Central memory CD8-positive, alpha-beta T cell (primary cell): ENCODE measurements around the gene CPED1.
A peak's percentile ranks its signal among the peaks of the same experiment; 100 is the strongest.

Experiments
- ATAC-seq: fragments of 150-1000 bp; cut with Tn5 transposase; replicated peaks from 2 replicates; pipeline ENCODE4 v1.10.0; 2022; ENCODE audit warnings: mild to moderate bottlenecking, moderate FRiP score, moderate number of reproducible peaks; ENCODE audit not compliant: poor library complexity, severe bottlenecking; ENCODE audit errors: extremely low read depth
- DNase-seq, 2 donors: peaks; one replicate each; pipeline ENCODE4 v3.0.0; 2021; ENCODE audit warnings: low spot score in 2 of 2
- H3K27ac Mint-ChIP-seq: one replicate; pipeline ENCODE4 v1.8.0; 2022; ENCODE audit warnings: low read depth, mild to moderate bottlenecking, moderate library complexity, mixed read lengths
- H3K27me3 Mint-ChIP-seq: one replicate; pipeline ENCODE4 v1.8.0; 2022; ENCODE audit warnings: mixed read lengths
- H3K36me3 Mint-ChIP-seq: one replicate; pipeline ENCODE4 v1.8.0; 2022; ENCODE audit warnings: mild to moderate bottlenecking, moderate library complexity, mixed read lengths; ENCODE audit not compliant: insufficient read depth
- H3K4me1 Mint-ChIP-seq: one replicate; pipeline ENCODE4 v1.8.0; 2022; ENCODE audit warnings: mixed read lengths
- H3K4me3 Mint-ChIP-seq: one replicate; pipeline ENCODE4 v1.8.0; 2022; ENCODE audit warnings: mild to moderate bottlenecking, moderate library complexity, mixed read lengths
- H3K9me3 Mint-ChIP-seq: one replicate; pipeline ENCODE4 v1.8.0; 2022; ENCODE audit warnings: mixed read lengths

The CPED1 gene

DNA sequence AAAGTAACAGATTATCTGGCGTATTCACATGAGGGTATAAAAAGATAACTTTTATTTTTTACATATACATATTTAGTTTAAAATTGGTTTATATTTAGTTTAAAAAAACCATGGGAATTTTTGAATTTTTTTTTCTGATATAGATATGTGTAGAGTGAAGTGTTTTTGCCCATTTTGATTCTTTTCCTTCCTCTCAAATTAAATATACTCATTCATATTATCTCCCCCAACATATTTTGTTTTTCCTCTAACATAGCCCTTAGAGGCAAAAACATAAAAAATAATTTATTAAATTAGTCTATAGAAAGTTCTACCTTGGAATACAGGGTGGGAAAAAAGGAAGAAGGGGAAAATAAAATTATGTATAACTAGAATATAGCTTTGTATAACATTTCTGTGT, 137.7 kb downstream of the CPED1 start:
- Mint-ChIP-seq H3K36me3 (no peaks in the 10 kb centered on the region), H3K27me3 (no peaks in the 10 kb centered on the region), H3K9me3 (no peaks in the 10 kb centered on the region), H3K4me1 (no peaks in the 10 kb centered on the region), H3K27ac (no peak overlapping the region), H3K4me3 (no peak overlapping the region)
- DNase-seq (no peak), ATAC-seq (no peak)

DNA sequence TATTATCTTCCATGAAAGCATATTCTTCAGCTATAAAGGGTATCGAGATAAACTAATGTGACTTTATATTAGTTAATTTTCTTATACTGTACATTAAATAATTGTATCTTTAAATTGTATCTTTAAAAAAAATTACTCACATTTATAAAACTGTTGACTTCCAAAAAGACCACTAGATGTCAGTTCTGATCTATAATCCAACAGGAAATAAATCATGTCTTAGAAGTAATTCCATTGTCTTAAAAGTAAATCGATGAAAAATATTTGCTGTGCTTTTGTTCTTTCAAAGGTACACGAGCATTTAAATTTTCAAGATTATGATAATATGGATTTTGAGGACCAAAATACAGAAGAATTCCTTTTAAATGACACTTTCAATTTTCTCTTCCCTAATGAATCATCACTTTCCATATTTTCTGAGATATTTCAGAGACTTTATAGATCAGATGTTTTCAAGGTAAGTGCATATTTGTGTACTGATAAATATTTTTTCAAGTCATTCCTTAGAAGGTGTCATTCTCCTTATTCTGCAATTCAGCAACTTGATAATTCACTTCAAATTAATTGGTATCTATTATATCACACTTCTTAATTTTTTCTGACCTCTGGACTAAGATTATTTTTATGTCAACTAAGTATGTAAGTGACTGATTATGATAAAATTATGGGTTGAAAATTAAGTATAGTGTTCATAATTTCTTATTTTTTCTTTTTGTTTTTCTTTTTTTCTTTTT, 138.5 kb downstream of the CPED1 start:
- DNase-seq: no peak
- H3K9me3 Mint-ChIP-seq: no peaks in the 10 kb centered on the region

DNA sequence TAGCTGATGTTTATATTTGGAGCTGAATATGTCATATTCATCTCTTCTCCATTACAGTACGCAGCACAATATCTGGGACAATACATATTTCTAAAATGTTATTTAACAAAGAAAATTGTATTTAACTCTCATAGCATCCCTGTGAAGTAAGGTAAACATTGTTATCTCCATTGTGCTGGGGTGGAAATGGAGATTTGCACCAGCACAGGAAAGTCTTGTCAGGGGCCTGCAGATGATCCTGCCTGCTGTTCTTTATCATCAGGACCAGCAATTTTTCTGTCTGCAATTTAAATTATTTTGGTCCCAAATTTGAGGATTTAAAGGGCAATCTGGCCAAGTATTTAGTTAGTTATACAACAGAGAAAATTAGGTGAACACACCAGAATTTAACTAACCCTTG, 144.4 kb downstream of the CPED1 start:
- Mint-ChIP-seq H3K27me3 (no peaks in the 10 kb centered on the region), H3K36me3 (no peaks in the 10 kb centered on the region), H3K9me3 (no peaks in the 10 kb centered on the region), H3K4me3 (no peak overlapping the region), H3K4me1 (no peaks in the 10 kb centered on the region), H3K27ac (no peak overlapping the region)
- DNase-seq (no peak), ATAC-seq (no peak)

More for the DNA sequence above, 138.5 kb downstream of the CPED1 start:
- no peak for ATAC-seq
- Mint-ChIP-seq H3K36me3 (no peaks in the 10 kb centered on the region), H3K4me3 (no peak overlapping the region), H3K27me3 (no peaks in the 10 kb centered on the region), H3K27ac (no peak overlapping the region), H3K4me1 (no peaks in the 10 kb centered on the region)

DNA sequence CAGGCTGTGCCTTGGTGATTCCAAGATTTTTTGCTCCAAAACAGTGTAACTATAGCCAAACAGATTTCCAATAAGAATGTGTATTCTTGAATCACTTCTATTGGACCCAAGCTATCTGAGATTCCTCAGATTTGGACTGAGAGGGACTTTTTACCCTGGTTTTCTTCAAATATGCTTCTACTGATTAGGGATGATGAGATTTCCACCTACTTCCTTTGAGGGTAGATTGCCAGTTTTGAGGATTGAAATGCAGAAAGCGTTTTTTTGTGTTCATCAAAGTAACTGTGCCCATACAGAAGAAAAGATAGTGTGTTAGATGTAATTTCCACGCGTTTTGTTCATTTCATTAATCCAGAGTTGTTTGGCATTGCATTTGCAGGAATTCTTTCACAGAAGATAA, 144.9 kb downstream of the CPED1 start:
- ATAC-seq (no peak), DNase-seq (no peak)
- Mint-ChIP-seq H3K4me3 (no peak overlapping the region), H3K9me3 (no peaks in the 10 kb centered on the region), H3K36me3 (no peaks in the 10 kb centered on the region), H3K27ac (no peak overlapping the region), H3K4me1 (no peaks in the 10 kb centered on the region), H3K27me3 (no peaks in the 10 kb centered on the region)

DNA sequence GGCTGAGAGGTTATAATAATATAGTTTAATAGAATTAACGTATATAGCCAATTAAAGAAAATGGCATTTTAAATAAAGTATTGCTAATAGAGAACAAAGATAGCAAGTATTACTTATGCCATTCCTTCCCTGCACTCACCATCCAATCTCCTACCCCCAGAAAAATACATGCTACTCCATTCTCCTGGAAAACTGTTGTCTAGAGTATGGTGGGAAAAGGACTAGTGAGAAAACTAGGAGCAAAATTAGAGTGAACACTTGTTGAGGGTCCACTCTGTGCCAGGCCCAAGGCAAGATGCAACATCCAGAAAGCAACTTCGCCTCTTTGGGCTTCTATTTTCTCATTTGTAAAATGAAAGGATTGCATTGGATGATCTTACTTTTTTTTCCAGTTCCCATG, 149.1 kb downstream of the CPED1 start:
- no peak for DNase-seq
- Mint-ChIP-seq H3K4me1 (no peaks in the 10 kb centered on the region), H3K27ac (no peak overlapping the region), H3K27me3 (no peaks in the 10 kb centered on the region), H3K9me3 (no peaks in the 10 kb centered on the region), H3K4me3 (no peak overlapping the region), H3K36me3 (no peaks in the 10 kb centered on the region)
- no peak for ATAC-seq

DNA sequence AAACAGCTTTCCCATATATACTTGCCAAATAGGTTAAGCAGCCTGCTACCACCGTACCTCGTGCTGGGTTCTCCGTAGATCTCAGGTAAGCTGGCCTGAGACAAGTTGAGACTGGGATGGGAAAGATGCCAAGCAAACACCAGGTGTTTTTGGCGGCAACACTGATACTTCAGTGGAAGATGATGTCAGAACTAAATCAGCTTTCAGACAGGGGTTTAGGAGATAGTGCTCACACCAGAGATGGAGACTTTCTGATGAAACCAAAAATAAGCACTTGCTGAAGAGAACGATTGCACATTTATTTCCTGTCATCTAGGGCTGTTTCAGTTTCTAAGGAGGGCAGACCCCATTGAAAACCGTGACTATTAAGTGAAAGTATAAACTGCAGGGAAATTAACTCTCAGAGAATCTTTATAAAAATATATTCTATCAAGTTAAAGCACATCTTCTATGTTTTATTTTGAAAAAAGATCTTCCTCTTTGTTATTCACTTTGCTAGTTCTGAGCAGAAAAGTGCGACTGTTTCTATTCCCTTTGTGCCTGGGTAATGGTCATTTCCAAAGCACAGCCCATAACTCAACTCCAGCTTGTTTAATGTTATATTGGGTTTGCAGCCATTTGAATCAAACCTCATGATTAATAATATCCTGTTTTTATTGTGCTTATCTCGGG, 149.9 kb downstream of the CPED1 start:
- Mint-ChIP-seq H3K9me3 (no peaks in the 10 kb centered on the region), H3K27ac (no peak overlapping the region), H3K36me3 (no peaks in the 10 kb centered on the region), H3K4me3 (no peak overlapping the region), H3K4me1 (no peaks in the 10 kb centered on the region), H3K27me3 (no peaks in the 10 kb centered on the region)
- ATAC-seq: peak; percentile 36
- no peak for DNase-seq

DNA sequence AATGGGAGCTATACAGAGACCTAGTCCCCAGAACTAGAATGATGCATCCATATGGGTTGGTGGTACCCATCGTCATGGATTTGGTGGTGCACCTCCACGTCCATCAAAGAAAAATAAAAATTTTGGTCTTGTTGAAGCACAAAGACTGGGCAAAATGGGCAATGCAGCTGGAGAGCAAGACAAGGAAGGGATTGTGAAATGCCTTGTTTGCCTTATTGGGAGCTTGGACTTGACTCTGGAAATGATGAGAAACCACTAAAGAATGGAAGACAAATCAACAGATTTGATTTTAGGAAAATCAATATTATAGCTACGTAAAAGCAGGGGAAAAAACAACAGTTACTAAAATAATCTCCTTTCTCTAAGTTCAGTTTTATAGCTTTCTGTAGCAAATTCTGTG, 150.9 kb downstream of the CPED1 start:
- ATAC-seq (no peak), DNase-seq (no peak)
- Mint-ChIP-seq H3K4me1 (no peaks in the 10 kb centered on the region), H3K4me3 (no peak overlapping the region), H3K27ac (no peak overlapping the region), H3K36me3 (no peaks in the 10 kb centered on the region), H3K9me3 (no peaks in the 10 kb centered on the region), H3K27me3 (no peaks in the 10 kb centered on the region)

DNA sequence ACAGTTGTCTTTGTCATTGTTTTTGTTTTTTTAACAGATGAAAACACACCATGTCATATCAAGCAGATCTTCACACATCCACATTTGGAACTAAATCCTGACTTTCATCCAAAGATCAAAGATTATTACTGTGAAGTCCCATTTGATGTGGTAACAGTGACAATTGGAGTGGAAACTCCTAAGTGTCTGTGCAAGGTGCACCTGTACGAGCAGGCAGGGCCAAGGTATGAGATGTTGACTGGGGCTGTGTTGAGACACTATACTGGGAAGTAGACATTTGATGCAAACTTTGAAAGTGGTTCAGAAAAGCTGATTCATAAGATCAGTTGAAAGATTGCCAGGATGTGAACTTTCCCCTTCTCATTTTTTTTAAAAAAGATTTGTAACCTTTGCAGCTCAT, 152.3 kb downstream of the CPED1 start:
- no peak for ATAC-seq

DNA sequence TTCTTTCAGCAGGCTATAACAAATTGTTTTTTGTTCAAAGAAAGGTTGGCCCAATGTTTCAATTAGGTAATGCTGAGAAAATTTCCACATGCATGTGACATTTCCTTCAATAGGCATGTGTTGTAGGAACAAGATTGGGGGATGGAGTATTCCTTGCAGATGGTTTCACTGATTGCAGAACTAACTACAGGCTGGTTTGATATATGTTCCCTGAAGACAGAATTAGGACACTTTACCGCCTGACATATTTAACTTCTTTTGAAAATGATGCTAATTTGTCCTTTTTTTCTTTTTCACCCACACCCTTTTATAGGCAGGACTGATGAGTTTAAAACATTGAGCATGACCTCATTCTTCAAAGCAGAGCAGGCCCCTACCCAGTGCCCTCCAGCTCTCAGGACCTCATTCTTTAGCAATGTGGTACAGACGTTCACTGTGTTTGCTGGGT, 163.3 kb downstream of the CPED1 start:
- Mint-ChIP-seq H3K4me3 (no peak overlapping the region), H3K4me1 (no peaks in the 10 kb centered on the region), H3K27me3 (no peaks in the 10 kb centered on the region), H3K27ac (no peak overlapping the region), H3K9me3 (no peaks in the 10 kb centered on the region), H3K36me3 (peaks cover 2% of the 10 kb centered on the region)
- ATAC-seq (no peak), DNase-seq (no peak)

More for the DNA sequence above, 152.3 kb downstream of the CPED1 start:
- Mint-ChIP-seq H3K4me3 (no peak overlapping the region), H3K36me3 (no peaks in the 10 kb centered on the region), H3K27ac (no peak overlapping the region), H3K27me3 (no peaks in the 10 kb centered on the region), H3K4me1 (no peaks in the 10 kb centered on the region), H3K9me3 (no peaks in the 10 kb centered on the region)
- DNase-seq: no peak

DNA sequence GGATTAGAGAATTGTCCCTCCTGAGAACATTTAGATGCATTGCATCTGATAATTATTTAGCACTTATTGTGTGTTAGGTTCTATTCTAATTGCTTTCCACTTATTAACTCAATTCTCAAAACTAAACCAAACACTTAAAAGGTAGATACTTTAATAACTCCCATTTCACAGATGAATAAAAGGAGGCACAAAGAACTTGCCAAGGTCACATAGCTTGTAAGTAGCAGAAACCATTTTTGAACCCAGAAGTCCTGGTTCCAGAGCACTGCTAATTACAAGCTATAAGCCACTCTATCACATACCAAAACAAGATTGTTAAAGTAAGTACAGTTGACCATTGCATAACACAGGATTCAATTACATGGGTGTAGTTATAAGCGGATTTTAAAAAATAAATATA, 164.9 kb downstream of the CPED1 start:
- DNase-seq (no peak), ATAC-seq (no peak)
- no peaks in the 10 kb centered on the region for H3K27me3 Mint-ChIP-seq
- H3K4me1 Mint-ChIP-seq: no peaks in the 10 kb centered on the region
- no peak overlapping the region for H3K27ac Mint-ChIP-seq
- no peaks in the 10 kb centered on the region for H3K9me3 Mint-ChIP-seq
- peaks cover 2% of the 10 kb centered on the region for H3K36me3 Mint-ChIP-seq
- H3K4me3 Mint-ChIP-seq: no peak overlapping the region

DNA sequence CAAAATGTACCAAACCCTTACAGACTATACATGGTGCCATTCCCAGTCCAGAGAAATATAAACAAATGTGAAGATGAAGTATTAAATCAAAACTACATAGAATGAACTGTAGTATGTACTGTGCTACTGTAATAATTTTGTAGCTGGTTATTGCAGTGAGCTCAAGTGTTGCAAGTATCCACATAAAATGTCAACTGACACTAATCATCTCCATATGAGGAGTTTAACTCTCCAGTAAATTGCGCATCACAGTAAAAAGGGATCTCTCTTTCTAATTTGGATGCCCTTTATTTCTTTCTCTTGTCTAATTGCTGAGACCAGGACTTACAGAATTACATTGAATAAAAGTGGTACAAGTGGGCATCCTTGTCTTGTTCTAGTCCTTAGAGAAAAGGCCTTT, 165.5 kb downstream of the CPED1 start:
- Mint-ChIP-seq H3K27me3 (no peaks in the 10 kb centered on the region), H3K36me3 (peaks cover 2% of the 10 kb centered on the region), H3K9me3 (no peaks in the 10 kb centered on the region), H3K4me1 (no peaks in the 10 kb centered on the region), H3K27ac (no peak overlapping the region), H3K4me3 (no peak overlapping the region)
- DNase-seq (no peak), ATAC-seq (no peak)

DNA sequence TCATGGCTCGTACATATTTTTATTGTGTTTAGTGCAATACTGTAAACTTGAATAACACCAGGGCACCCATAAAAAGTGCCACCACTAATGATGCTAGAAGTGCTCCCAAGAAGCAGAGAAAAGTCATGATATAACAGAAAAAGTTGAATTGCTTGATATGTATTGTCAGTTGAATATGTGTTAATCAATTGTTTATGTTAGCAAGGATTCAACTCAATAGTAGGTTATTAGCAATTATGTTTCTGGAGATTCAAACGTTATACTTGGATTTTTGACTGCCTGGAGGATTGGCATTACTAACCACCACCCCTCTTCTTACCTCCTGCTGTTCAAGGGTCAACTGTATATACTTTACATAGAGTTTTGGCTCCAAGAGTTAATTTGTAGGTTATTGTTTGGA, 168.3 kb downstream of the CPED1 start:
- DNase-seq (no peak), ATAC-seq (no peak)
- Mint-ChIP-seq H3K4me1 (no peaks in the 10 kb centered on the region), H3K27me3 (peaks cover 8% of the 10 kb centered on the region), H3K27ac (no peak overlapping the region), H3K36me3 (no peaks in the 10 kb centered on the region), H3K9me3 (no peaks in the 10 kb centered on the region), H3K4me3 (no peak overlapping the region)

DNA sequence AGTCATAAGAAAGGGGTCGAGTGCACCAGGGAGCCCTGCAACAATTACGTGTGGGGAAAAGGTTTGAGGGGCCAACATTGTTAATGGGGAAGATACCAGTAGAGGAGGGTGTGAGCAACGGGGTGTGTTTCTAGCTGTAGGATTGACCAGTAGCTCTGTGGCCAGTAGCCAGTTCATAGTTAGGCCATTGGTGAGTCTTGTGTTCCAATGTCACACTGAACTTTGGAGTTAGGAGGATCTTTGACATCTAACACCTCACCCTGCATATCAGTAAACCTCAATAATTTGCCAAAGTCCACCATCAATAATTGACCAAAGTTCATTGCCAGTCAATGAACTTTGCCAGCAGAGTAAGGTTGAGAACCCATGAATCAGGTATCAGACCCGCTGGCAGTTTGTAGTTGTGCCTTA, 168.8 kb downstream of the CPED1 start:
- no peaks in the 10 kb centered on the region for H3K9me3 Mint-ChIP-seq
- no peaks in the 10 kb centered on the region for H3K4me1 Mint-ChIP-seq
- no peaks in the 10 kb centered on the region for H3K36me3 Mint-ChIP-seq
- peaks cover 8% of the 10 kb centered on the region for H3K27me3 Mint-ChIP-seq
- DNase-seq (no peak), ATAC-seq (no peak)
- H3K27ac Mint-ChIP-seq: no peak overlapping the region
- no peak overlapping the region for H3K4me3 Mint-ChIP-seq
